Prostate gland (tissue), 2 donors: ENCODE measurements around the gene RBP5.

Experiments
- CTCF ChIP-seq, 4 experiments: fragments of 200-600 bp in 2 of 4; fragments of 450-650 bp in 2 of 4; sonication (generic) in 2 of 4; IDR thresholded peaks; 1 replicate in 3 of 4; 2 replicates in 1 of 4; pipeline ENCODE4 v1.5.1; 2016 to 2019; ENCODE audit warnings: antibody characterized with exemption in 4 of 4, mild to moderate bottlenecking in 2 of 4, moderate library complexity in 2 of 4
- POLR2A ChIP-seq: fragments of 450-650 bp; IDR thresholded peaks from one replicate; pipeline ENCODE4 v1.6.1; 2016; ENCODE audit warnings: antibody characterized with exemption, mild to moderate bottlenecking
- POLR2AphosphoS5 ChIP-seq: sonication (generic); formaldehyde crosslinking; IDR thresholded peaks from one replicate; pipeline ENCODE4 v1.6.1; 2017; ENCODE audit warnings: antibody characterized with exemption

- TF ChIP-seq POLR2A (no peak), CTCF (IDR thresholded peaks at IDR 0.05) (no peak), POLR2AphosphoS5 (no peak)
Observed at GRCh38 chr12:7103837-7104584, 24.7 kb downstream of the RBP5 start.
